Astrocyte (in vitro differentiated cells and primary cell): Measurements from ENCODE around the gene TSPAN15. TPM values are rescaled to one million over a fixed set of nuclear protein-coding genes. Genes with fewer than 3 reads are reported as not detected.

ENCODE experiments used
- DNase-seq: peaks from one replicate; pipeline ENCODE4 v3.0.0-alpha.2; 2010; ENCODE audit warnings: low read depth
- FAIRE-seq: peaks from 2 replicates; lab custom pipeline; 2011; peaks lifted over from hg19 to GRCh38; lab: Jason Lieb, UNC
- H2AFZ ChIP-seq: 2 replicates; pipeline ENCODE4 v1.6.0; 2012; ENCODE audit warnings: low read depth, low read length, inconsistent platforms
- H3K27ac ChIP-seq: 2 replicates; pipeline ENCODE4 v1.5.1; 2011; ENCODE audit warnings: low read depth, low read length, inconsistent platforms
- H3K27me3 ChIP-seq: 2 replicates; pipeline ENCODE4 v1.6.0; 2011; ENCODE audit warnings: low read length, inconsistent platforms; ENCODE audit not compliant: insufficient read depth
- H3K36me3 ChIP-seq: 2 replicates; pipeline ENCODE4 v1.5.1; 2011; ENCODE audit warnings: low read length, inconsistent platforms; ENCODE audit not compliant: insufficient read depth
- H3K4me1 ChIP-seq: 2 replicates; pipeline ENCODE4 v1.5.1; 2011; ENCODE audit warnings: low read length, inconsistent platforms; ENCODE audit not compliant: insufficient read depth
- H3K4me2 ChIP-seq: 2 replicates; pipeline ENCODE4 v1.6.0; 2012; ENCODE audit warnings: low read length, inconsistent platforms
- H3K4me3 ChIP-seq: 2 replicates; pipeline ENCODE4 v1.5.1; 2011; ENCODE audit warnings: low read depth, mild to moderate bottlenecking, low read length, inconsistent platforms; ENCODE audit not compliant: insufficient read depth
- H3K79me2 ChIP-seq: 2 replicates; pipeline ENCODE4 v1.6.0; 2012; ENCODE audit warnings: mild to moderate bottlenecking, low read length, inconsistent platforms; ENCODE audit not compliant: insufficient read depth
- H3K9ac ChIP-seq: 2 replicates; pipeline ENCODE4 v1.6.0; 2012; ENCODE audit warnings: mild to moderate bottlenecking, low read length, inconsistent platforms
- H3K9me3 ChIP-seq: 2 replicates; pipeline ENCODE4 v1.5.1; 2012; ENCODE audit warnings: low read depth, mild to moderate bottlenecking, low read length, inconsistent platforms; ENCODE audit not compliant: insufficient read depth
- H4K20me1 ChIP-seq: 2 replicates; pipeline ENCODE4 v1.6.0; 2012; ENCODE audit warnings: low read length, inconsistent platforms; ENCODE audit not compliant: insufficient read depth
- H3K27ac Mint-ChIP-seq: one replicate; pipeline ENCODE4 v1.8.0; 2021; ENCODE audit warnings: mild to moderate bottlenecking, mixed read lengths; ENCODE audit not compliant: unreplicated experiment
- H3K27me3 Mint-ChIP-seq: one replicate; pipeline ENCODE4 v1.8.0; 2021; ENCODE audit warnings: low read depth, mixed read lengths; ENCODE audit not compliant: unreplicated experiment
- H3K36me3 Mint-ChIP-seq: one replicate; pipeline ENCODE4 v1.8.0; 2021; ENCODE audit warnings: low read depth, mixed read lengths; ENCODE audit not compliant: unreplicated experiment
- H3K4me1 Mint-ChIP-seq: one replicate; pipeline ENCODE4 v1.8.0; 2021; ENCODE audit warnings: low read depth, mixed read lengths; ENCODE audit not compliant: unreplicated experiment
- H3K4me3 Mint-ChIP-seq: one replicate; pipeline ENCODE4 v1.8.0; 2021; ENCODE audit warnings: mild to moderate bottlenecking, moderate library complexity, mixed read lengths; ENCODE audit not compliant: unreplicated experiment
- H3K9me3 Mint-ChIP-seq: one replicate; pipeline ENCODE4 v1.8.0; 2021; ENCODE audit warnings: mild to moderate bottlenecking, mixed read lengths; ENCODE audit not compliant: unreplicated experiment
- CTCF ChIP-seq: IDR thresholded peaks from 2 replicates; pipeline ENCODE4 v1.5.1; 2011; ENCODE audit warnings: low read depth, mild to moderate bottlenecking, inconsistent platforms, low read length, moderate library complexity; ENCODE audit not compliant: insufficient read depth
- EZH2 ChIP-seq: IDR thresholded peaks from 2 replicates; pipeline ENCODE4 v1.6.1; 2012; ENCODE audit warnings: mild to moderate bottlenecking, low read length, inconsistent platforms; ENCODE audit not compliant: insufficient read depth
- total RNA-seq: library from RNA; stranded (reverse); gene quantifications from 2 replicates; pipeline ENCODE4 v1.2.1, GENCODE V29; 2021

Gene TSPAN15
- total RNA-seq, 1 donor from 2014 or later = 9.4 TPM

DNA sequence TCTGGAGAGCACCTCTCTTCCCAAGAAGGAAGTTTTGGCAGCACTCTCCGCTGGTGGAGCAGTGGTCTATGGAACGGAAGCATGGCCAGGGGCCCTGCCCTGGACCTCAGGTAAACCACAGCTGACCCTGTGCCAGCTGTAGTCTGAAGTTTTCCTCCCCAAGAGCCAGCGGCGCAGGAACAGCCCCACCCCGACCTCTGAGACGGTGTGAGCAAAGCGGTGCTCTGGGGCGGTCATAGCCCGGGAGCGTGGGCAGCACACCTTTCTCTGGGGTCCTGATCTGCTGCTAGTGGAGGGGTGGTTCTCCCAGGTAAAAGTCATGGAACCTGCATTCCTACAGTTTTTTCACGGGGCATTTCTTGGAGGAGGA is 52.6 kb downstream of the TSPAN15 start:
- no peak for TF ChIP-seq EZH2
- TF ChIP-seq CTCF = no peak
- peaks cover 2% of the 10 kb centered on the region for H3K4me1 Mint-ChIP-seq
- Histone ChIP-seq H3K36me3 (no peaks in the 10 kb centered on the region), H3K27me3 (no peaks in the 10 kb centered on the region), H3K4me1 (peaks cover 2% of the 10 kb centered on the region), H3K27ac (no peak overlapping the region), H4K20me1 (no peaks in the 10 kb centered on the region), H3K9ac (no peak overlapping the region), H3K9me3 (no peaks in the 10 kb centered on the region), H3K4me3 (no peak overlapping the region), H3K79me2 (no peaks in the 10 kb centered on the region), H3K4me2 (no peak overlapping the region), H2AFZ (no peak overlapping the region)
- DNase-seq (no peak), FAIRE-seq (no peak)
- H3K9me3 Mint-ChIP-seq = peaks cover 2% of the 10 kb centered on the region
- peaks cover 10% of the 10 kb centered on the region for H3K36me3 Mint-ChIP-seq
- no peak overlapping the region for H3K27ac Mint-ChIP-seq
- H3K27me3 Mint-ChIP-seq = peaks cover 4% of the 10 kb centered on the region
- H3K4me3 Mint-ChIP-seq = no peak overlapping the region

DNA sequence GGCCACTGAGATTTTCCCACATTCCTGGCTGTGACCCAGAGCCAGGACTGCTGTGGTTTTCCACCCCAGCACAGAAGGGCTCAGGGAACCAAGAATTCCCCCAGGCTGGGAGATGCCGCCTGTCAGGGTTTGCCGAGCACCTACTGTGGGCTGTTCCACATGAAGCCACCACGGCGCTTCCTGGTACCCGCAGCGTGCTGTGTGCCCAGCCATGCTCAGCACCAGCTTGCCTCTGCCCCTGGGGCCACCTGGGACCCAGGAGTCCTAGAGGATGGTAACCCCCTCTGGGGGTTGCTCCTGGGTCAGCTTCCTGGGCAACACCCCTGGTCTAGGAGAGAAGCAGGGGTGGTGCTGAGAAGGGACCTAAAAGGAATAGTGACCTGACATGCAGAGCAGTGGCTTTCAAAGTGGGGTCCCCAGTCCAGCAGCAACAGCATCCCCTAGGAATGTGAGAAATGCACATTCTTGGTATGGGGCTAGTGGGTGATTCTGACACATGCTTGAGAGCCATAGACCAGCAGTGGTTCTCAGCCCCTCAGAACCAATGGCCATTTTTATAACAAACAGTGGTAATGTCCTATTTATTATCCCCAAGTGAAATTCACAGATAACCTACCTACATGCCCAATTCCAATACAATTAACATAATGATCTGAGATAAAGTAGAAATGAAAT is 53.4 kb downstream of the TSPAN15 start:
- H3K9me3 Mint-ChIP-seq = peaks cover 2% of the 10 kb centered on the region
- H3K27ac Mint-ChIP-seq = no peak overlapping the region
- H3K4me3 Mint-ChIP-seq = no peak overlapping the region

More for the DNA sequence above, 53.4 kb downstream of the TSPAN15 start:
- TF ChIP-seq EZH2 = no peak
- no peak for TF ChIP-seq CTCF
- DNase-seq (no peak), FAIRE-seq (no peak)
- Histone ChIP-seq H4K20me1 (no peaks in the 10 kb centered on the region), H3K4me1 (peaks cover 2% of the 10 kb centered on the region), H3K4me3 (no peak overlapping the region), H3K9ac (no peak overlapping the region), H3K9me3 (no peaks in the 10 kb centered on the region), H3K79me2 (no peaks in the 10 kb centered on the region), H3K36me3 (no peaks in the 10 kb centered on the region), H3K27me3 (no peaks in the 10 kb centered on the region), H3K4me2 (no peak overlapping the region), H2AFZ (no peak overlapping the region), H3K27ac (no peak overlapping the region)
- Mint-ChIP-seq H3K27me3 (peaks cover 6% of the 10 kb centered on the region), H3K4me1 (peaks cover 2% of the 10 kb centered on the region), H3K36me3 (peaks cover 8% of the 10 kb centered on the region)
